Measurements from ENCODE around the gene FAAP100.
"Not testable (repeated sequence)": the region's sequence is repeated elsewhere in the genome, so short reads cannot be mapped to it uniquely, and the experiment has no call there.

The FAAP100 gene, protein sequence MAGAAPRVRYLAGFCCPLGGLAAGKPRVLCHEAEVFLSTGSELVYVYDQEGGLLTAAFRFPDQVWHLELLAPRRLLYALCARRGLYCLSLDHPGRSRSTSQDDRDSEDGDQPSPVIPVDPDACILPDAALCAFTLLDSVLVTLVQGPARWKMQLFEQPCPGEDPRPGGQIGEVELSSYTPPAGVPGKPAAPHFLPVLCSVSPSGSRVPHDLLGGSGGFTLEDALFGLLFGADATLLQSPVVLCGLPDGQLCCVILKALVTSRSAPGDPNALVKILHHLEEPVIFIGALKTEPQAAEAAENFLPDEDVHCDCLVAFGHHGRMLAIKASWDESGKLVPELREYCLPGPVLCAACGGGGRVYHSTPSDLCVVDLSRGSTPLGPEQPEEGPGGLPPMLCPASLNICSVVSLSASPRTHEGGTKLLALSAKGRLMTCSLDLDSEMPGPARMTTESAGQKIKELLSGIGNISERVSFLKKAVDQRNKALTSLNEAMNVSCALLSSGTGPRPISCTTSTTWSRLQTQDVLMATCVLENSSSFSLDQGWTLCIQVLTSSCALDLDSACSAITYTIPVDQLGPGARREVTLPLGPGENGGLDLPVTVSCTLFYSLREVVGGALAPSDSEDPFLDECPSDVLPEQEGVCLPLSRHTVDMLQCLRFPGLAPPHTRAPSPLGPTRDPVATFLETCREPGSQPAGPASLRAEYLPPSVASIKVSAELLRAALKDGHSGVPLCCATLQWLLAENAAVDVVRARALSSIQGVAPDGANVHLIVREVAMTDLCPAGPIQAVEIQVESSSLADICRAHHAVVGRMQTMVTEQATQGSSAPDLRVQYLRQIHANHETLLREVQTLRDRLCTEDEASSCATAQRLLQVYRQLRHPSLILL

DNA sequence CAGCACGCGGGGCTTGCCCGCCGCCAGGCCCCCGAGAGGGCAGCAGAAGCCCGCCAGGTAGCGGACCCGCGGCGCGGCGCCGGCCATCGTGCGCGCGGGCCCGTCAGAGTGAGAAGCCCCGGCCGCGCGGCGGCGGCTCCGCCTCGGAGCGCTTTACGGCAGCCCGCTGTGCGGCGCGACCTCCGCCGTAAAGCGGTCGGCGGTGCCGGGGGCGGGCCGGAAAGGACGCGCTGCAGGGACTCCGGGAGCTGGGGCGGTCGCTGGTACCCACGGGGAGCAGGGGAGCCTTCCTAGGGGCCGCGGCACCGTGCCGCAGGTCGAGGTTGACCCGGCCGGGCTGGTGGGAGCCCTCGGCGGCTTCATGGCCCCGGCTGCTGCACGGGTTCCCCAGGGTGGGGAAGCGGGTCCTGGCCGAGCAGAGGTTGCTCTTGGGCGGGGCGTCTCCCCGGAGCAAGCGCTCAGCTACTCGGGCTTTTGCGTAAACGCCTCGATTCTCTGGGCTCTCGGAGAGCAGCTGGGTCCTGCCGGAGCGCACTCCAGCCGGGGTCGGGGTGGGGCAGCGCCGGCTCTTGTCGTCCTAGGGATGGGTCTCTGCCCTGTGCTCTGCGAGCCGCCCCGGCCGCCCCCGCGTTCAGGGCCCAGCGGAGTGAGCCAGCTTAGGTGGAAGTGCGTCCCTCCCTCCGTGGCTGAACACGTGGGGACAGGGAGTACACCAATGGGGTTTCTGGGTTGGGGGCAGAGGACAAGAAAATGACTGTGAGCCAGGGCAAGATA is at the start of gene FAAP100:
TSS of gene FAAP100 (minus strand) at position 110 of the 774 bp plus-strand sequence. CDS start at position 87, 23 bp downstream.
- DNase-seq = peak; percentile 81

DNA sequence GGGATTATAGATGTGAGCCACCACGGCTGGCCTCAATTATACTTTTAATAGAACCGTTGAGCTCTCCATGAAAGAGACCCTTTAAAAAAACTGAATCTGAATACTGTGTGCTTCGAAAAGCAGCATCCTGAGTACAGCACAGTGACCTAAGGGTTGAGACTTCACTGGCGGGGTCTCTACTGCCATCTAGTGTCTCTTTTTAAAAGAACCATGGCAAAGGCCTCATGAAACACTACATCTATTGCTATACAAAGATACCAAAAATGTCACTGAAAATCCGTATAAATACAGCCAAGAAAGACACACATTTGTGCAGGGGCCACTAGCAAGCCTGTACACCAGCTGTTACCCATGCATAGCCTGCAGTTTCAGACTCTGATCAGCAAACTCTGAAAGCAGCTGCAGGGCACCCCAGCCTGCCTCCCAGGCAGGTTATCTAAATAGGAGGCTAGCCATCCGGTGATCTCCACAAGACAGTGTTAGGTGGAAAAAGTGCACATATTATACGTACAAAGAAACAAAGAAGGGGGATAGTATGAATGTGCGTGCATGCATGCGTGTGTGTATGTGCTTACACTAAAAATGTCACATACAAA is 49.5 kb upstream of the FAAP100 start:
- peak; percentile 73 for DNase-seq

DNA sequence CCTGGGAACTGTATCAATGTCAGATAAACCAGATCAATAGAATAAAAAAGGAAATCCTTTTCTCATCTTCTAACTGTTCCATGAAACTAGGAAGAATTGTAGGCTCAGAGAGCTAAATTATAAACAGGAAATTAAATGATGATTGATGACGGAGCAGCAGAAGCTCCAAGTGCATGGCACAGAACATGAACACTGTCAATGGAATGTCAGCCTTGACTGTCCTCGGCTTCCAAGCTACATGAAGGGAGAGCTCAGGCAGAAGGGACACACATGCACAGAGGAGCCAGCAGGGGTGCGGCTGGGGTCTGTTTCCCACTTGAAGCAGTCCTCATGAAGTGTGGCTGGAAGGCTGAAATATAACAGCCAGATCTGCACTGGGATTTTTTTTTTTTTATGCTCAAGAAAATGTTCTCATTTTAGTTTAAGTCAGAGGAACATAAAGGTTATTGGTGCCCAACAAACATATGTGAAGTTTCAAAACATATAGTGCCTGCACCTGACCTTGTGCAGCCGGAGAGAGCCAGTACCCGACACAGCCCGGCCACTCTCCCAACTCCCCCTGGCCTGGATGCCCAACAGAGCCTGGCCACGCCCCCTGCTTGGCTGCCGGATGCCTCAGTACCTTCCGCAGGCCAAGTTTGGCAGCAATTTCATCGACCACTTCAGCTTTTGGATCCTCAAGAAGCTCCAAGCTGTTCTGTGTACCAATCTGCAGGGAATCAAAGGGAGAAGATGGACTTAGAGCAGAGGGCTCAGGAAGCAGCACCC is 47.8 kb upstream of the FAAP100 start:
- peak; percentile 74 for DNase-seq

DNA sequence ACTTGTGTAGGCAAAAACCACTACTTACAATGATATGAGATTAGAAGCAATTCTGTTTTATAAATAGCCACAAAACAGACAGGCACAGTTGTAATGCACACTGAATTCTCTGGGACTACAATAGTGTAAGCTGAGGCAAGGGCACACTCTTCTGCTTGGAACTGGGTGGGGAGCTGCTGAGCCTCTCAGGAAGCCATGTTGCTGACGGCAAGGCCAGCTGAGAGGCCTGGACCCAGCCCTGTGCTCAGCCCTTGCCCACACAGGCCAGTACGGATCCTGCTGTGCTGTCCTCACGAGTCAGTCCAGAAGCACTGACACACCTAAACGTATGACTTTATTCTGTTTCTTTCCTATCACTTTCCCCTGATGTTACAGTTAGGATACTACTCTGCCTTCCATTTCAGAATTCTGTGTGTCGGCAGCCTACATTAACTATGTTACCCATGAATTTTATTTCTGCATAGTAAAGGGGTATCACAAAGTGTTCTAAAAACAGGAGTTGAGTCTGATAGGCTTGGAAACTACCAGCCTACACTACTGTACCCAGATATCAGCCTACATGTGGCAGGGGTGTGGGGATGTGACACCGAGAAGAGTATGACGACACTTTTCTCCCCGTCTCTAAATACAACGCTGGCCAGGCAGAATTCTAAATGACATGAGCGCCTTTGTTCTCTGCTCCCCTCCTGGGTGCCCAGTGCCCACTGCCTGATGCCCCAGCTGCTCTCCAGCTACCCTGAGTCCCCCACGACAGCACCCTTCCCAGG is 41.1 kb upstream of the FAAP100 start:
- no peak for DNase-seq

DNA sequence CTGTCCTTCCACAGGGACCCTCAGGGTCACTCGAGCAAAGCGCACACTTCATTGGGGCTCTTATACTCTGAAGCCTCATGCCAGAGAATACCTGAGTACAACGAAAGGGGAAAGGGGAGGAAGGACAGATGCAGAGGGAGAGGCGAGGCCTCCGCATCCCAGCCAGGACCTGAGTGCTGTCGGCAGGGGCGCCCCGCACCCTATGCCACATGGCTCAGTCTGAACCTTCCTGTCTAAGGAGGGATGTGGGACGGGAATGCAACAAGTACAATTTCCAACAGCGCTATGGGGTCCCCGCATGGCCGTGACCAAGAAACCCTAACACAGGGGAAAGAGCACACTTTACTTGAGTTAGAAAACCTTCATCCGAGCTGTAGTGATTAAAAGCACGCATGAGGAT is 39.8 kb upstream of the FAAP100 start:
- DNase-seq = no peak

DNA sequence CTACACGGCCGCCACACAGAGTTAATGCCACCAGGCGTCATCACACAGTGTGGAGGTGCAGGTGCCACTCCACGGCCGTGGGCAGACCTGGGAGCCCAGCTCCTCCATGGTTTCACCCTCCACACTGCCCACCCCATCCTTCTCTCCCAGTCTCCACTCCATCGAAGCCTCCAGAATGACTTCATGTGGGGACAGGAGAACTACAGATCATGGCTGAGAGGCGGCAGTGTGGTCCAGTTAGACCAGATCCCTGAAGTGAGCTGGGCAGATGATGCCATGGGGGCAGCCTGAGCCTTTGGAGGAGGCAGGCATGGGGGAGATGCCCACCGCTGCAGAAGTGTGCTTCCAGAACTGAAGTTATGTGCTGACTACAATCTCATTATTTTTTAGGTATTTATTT is 38.0 kb upstream of the FAAP100 start:
- DNase-seq = no peak

DNA sequence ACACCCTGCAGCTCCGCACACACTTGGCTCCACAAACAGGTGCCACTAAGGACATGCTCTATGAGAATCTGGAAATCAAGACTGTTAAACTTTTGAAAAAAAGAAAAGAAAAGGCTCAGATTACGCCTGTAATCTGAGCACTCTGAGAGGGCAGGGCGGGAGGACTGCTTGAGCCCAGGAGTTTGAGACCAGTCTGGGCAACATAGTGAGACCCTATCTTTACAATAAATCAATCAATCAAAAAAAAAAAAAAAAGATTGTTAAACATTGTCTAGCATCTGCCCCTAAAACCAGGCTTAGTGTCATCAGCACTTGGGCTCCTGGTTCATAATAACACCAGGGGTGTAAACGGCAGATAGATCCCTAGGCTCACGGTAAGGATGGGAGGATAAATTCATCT is 37.5 kb upstream of the FAAP100 start:
- DNase-seq = no peak

DNA sequence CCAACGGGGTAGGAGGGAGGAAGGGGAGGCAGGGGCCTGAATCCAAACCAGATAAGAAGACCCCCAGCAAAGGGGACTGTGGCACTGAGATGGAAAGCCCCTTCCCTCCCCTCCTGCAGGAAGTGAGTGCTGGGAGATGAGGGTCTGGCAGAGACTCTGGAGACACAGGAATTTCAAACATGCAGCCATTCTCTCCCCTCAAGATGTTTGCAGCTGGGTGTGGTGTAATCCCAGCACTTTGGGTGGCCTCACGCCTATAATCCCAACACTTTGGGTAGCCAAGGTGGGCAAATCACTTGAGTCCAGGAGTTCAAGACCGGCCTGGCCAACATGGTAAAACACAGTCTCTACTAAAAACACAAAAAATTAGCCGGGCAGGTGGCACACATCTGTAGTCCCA is 33.9 kb upstream of the FAAP100 start:
- DNase-seq = no peak

DNA sequence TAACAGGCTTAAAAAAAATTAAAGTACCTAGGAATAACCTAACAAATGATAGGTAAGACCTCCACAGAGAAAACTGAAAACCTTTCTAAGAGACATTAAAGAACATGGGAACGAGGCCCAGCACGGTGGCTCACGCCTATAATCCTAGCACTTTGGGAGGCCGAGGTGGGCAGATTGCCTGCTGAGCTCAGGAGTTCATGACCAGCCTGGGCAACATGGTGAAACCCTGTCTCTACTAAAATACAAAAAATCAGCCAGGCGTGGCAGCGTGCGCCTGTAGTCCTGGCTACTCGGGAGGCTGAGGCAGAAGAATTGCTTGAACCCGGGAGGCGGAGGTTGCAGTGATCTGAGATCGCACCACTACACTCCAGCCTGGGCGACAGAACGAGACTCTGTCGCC is 32.6 kb upstream of the FAAP100 start:
- DNase-seq = not testable (repeated sequence)

DNA sequence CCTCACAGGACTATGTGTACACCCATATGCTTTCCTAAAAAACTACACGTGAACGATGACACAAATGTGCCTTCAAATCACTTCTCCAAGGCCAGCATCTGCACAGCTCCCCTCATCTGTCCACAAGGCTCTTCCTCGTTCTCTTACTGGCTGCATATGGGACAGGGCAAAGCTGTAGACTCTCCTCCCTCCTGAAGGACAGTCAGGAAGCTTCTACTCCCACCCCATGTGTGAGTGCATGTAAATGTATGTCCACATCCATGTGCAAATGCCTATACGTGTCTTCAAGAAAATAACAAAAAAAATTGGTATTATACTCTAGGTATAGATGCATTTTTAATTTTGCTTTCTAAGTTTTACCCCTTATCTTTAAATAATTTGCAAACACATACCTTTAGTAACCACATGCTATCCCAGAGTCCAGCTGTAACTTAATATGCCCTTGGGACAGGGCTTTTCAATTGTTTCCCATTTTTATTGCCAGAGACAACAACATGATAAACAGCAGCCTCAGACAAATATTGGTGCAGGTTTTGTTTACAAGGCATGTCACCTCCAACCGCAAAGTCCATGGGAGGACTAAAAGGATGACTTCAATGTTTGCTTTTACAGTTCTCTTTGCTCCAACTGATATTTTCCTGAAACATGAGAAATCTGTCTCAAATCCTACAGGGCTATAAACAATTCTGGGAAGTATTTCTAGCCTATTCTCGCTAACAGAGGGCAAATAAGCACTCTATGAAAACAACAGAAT is 31.6 kb upstream of the FAAP100 start:
- DNase-seq = no peak

DNA sequence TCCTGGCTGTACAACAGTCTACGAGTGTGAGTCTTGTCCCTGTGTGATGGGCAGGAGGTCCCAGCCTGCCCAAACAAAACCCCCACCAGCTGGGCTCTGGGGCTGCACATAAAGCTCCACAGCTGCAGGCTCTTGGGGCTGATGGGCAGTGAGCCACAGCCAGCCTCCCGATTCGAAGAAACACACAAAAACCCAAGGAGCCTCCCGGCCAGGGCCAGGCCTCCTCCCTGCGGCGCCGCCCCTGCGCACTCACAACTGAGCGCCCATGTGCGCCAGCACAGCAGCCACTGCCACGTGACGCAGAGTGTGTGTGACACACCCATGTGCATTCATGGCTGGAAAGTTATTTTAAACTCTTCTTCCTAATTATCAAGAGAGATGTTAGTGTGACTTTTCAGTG is 30.6 kb upstream of the FAAP100 start:
- no peak for DNase-seq

DNA sequence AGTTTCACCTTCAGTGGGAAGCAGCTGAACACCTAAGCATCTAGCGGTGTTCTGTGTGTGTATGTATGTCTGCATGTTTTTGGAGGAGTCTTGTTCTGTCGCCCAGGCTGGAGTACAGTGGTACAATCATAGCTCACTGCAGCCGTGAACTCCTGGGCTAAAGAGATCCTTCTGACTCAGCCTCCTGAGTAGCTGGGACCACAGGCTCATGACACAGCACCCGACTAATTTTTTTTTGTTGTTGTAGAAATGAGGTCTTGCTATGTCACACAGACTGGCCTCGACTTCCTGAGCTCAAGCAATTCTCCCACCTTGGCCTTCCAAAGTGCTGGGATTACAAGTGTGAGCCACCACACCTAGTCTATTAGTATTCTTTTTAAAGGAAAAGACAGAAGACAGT is 30.2 kb upstream of the FAAP100 start:
- DNase-seq = peak; percentile 43

DNA sequence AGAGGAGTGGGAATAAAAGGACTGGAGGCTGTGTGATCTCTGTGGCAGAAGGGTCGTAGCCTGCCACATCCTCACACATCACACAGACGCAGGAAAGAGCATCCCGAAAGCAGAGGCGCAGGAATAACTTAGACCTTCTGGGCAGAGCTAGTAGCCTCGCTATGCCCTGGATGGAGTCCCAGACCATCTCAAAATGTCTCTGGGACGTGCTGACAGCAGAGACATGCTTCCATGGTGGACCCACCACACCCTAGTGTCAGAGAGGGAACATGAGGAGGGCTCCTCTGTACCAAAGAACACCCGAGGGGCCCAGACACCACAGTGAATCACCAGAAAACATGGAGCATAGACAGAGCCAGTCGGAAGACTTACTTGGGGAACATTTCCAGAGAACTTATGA is 29.6 kb upstream of the FAAP100 start:
- no peak for DNase-seq

DNA sequence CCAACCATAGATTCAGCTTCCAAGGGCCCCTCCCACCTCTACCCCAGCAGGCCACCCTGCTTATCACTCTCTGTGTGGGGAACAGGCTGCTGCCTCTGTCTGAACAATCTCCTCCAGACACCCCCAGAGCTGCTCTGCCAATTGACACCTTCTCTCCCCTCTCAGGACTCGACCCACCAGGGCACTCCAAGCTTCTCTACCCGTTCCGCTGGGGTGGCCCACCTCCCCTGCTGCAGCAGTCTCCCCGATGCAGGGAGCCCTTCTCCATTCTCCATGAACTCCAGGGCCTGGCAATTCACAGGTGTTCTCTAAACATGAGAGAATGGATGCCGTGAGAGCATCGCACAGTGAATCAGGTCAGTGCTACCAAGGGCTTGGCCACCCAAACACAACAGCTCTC is 28.3 kb upstream of the FAAP100 start:
- no peak for DNase-seq

DNA sequence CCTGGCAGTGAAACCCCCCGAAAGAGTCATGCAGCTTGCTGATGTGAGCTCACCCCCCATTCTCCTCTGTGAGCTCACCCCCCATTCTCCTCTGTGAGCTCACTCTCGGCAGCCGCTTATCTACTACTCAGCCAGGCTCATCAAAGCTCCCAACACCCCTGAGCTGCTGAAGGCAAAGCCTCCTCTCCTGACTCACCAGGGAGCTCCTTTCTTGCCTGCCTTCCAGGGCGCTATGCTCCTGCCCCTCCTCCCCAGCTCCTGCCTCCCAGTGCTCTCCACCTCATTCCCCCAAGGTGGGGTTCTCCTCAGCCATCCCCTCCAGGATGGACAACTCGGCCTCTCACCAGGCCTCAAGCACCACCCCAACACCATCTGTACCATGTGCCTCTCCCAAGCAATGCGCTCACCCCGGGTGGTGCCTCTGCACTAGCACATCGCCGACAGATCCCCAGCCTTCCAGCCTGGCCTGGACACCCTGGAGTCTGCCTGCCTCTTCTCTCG is 27.7 kb upstream of the FAAP100 start:
- DNase-seq = peak; percentile 41

DNA sequence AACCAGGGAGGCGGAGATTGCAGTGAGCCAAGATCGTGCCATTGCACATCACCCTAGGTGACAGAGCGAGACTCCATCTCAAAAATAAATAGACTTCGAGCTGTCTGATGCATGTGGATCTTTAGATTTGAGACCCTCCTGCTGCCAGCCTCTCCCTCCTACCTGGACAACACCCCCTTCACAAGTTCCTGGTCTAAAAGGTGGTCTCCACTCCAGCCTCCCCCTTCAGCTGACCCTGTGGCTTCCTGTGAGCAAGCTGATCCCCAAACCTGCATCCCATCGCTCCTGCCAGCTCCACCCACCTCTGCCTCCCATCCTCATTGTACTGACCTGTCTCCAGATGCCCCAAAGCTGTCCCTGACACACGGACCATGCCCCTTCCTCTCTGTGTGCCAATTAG is 27.1 kb upstream of the FAAP100 start:
- no peak for DNase-seq

DNA sequence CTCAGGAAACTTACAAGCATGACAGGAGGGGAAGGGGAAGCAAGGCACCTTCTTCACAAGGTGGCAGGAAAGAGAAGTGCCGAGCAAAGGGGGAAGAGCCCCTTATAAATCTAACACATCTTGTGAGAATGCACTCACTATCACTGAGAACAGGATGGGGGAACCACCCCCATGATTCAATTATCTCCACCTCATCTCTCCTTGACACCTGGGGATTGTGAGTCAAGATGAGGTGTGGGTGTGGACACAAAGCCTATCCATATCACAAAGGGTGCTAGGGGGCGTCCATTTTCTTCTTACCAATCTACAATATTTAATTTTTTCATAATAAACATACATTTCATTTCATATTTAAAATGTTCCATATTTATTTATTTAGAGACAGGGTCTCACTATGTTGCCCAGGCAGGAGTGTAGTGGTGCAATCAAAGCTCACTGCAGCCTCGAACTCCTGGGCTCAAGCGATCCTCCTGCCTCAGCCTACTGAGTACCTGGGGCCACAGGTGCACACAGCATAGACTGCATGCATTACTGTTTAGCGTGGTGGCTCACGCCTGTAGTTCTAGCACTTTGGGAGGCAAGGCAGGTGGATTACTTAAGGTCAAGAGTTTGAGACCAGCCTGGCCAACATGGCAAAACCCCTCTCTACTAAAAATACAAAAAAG is 26.5 kb upstream of the FAAP100 start:
- DNase-seq = no peak

DNA sequence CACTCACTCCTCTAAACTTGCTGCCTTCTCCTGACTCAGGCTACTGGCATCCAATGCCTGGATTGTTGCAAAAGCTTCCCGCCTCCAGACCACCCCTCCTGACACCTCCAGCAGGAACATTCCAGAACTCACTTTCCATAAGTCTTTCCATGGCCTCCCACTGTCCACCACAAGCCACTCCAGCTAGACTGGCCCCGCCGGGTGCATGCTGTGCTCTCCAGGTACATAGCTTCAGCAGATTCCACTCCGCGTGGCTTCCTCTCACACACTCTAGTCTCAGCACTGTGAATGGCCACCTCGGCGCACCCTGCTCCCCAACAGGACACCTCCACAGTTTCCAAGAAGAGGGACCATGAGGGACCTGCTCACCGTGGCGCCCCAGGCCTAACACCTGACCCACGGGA is 25.9 kb upstream of the FAAP100 start:
- no peak for DNase-seq

DNA sequence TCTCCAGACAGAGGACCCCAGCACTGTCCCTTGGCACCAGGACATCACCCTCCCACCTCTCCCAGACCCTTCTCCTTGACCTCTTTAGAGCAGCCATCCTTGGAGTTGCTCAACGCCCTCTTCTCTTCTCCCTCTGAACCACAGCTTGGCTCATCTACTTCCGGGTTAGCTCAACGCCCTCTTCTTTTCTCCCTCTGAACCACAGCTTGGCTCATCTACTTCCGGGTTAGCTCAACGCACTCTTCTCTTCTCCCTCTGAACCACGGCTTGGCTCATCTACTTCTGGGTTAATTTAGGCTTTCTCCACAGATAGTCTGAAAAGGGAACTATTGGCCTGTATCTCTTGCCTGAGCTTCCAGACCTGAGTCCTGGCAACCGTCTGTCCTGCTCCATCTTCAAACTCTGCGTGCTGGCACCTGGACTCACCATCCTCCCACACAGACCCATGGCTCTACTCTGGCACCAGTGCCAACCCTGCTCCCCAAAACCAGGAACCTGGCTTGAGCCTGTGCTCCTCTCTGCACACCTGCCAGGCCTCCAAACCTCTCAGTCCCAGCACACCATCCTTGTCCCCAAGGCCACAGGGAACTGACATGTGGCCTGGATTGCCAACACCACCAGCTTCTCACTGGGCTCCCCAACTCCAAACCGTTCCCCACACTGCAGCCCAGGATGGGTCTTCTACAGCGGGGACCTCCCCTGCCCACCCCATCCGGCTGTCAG is 25.3 kb upstream of the FAAP100 start:
- DNase-seq = peak; percentile 40
